GM12878 (cell line): ENCODE measurements around the gene CHPF2. TPM values are rescaled to one million over a fixed set of nuclear protein-coding genes. Genes with fewer than 3 reads are reported as not detected.
A peak's percentile ranks its signal among the peaks of the same experiment; 100 is the strongest.

Source experiments
- BACH1 ChIP-seq: fragments of 450-650 bp; IDR thresholded peaks from 2 replicates; pipeline ENCODE4 v1.6.1; 2017; ENCODE audit warnings: mild to moderate bottlenecking, borderline replicate concordance
- BHLHE40 ChIP-seq, 2 experiments: fragments of 450-650 bp in 1 of 2; IDR thresholded peaks; 2 replicates each; pipeline ENCODE4 v1.6.1; 2011 to 2017; ENCODE audit warnings: low read depth in 2 of 2, borderline replicate concordance in 1 of 2, improper control_type of control experiment in 1 of 2, low read length in 1 of 2, mild to moderate bottlenecking in 1 of 2
- CHD2 ChIP-seq: IDR thresholded peaks from 2 replicates; pipeline ENCODE4 v1.6.1; 2011; ENCODE audit warnings: low read depth, low read length, improper control_type of control experiment, borderline replicate concordance
- E4F1 ChIP-seq: fragments of 450-650 bp; IDR thresholded peaks from 2 replicates; pipeline ENCODE4 v1.6.1; 2018; ENCODE audit warnings: borderline replicate concordance, mild to moderate bottlenecking; ENCODE audit not compliant: partially characterized antibody
- HDAC6 ChIP-seq: fragments of 200-600 bp; sonication (generic); IDR thresholded peaks from one replicate; pipeline ENCODE4 v1.8.0; 2017; ENCODE audit warnings: antibody characterized with exemption; ENCODE audit not compliant: unreplicated experiment
- IKZF1 ChIP-seq: fragments of 450-650 bp; conservative IDR thresholded peaks from 2 replicates; pipeline ENCODE4 v1.6.1; 2017; ENCODE audit warnings: antibody characterized with exemption, mild to moderate bottlenecking
- MAX ChIP-seq: IDR thresholded peaks from 2 replicates; pipeline ENCODE4 v1.6.1; 2012; ENCODE audit warnings: low read depth, low read length, improper control_type of control experiment
- MEF2A ChIP-seq: IDR thresholded peaks from 2 replicates; pipeline ENCODE4 v1.6.1; 2011; ENCODE audit warnings: low read depth, mild to moderate bottlenecking, low read length, moderate library complexity; ENCODE audit not compliant: insufficient read depth
- MEF2B ChIP-seq: fragments of 450-650 bp; IDR thresholded peaks from 2 replicates; pipeline ENCODE4 v1.6.1; 2018; ENCODE audit warnings: mild to moderate bottlenecking, moderate library complexity; ENCODE audit not compliant: partially characterized antibody, poor library complexity, severe bottlenecking
- NKRF ChIP-seq: fragments of 450-650 bp; conservative IDR thresholded peaks from 2 replicates; pipeline ENCODE4 v1.6.1; 2017; ENCODE audit warnings: mild to moderate bottlenecking, moderate library complexity
- NR2C1 ChIP-seq: fragments of 450-650 bp; IDR thresholded peaks from 2 replicates; pipeline ENCODE4 v1.6.1; 2017; ENCODE audit warnings: antibody characterized with exemption, mild to moderate bottlenecking, moderate library complexity
- NR2C2 ChIP-seq: IDR thresholded peaks from 2 replicates; pipeline ENCODE4 v1.6.1; 2011; ENCODE audit warnings: borderline replicate concordance, low read depth; ENCODE audit not compliant: control insufficient read depth, insufficient read length
- PKNOX1 ChIP-seq: fragments of 450-650 bp; IDR thresholded peaks from 2 replicates; pipeline ENCODE4 v1.6.1; 2016; ENCODE audit warnings: mild to moderate bottlenecking
- RAD21 ChIP-seq: IDR thresholded peaks from 2 replicates; pipeline ENCODE4 v1.6.1; 2011; ENCODE audit warnings: mild to moderate bottlenecking, low read depth, low read length, moderate library complexity; ENCODE audit not compliant: insufficient read depth
- RB1 ChIP-seq: fragments of 450-650 bp; formaldehyde crosslinking; IDR thresholded peaks from 2 replicates; pipeline ENCODE4 v1.6.1; 2017; ENCODE audit warnings: mild to moderate bottlenecking, borderline replicate concordance
- RBBP5 ChIP-seq: fragments of 200-600 bp; sonication (generic); conservative IDR thresholded peaks from 2 replicates; pipeline ENCODE4 v1.6.1; 2016
- SIX5 ChIP-seq: IDR thresholded peaks from 2 replicates; pipeline ENCODE4 v1.6.1; 2011; ENCODE audit warnings: mild to moderate bottlenecking, low read depth, low read length, moderate library complexity; ENCODE audit not compliant: severe bottlenecking
- SKIL ChIP-seq: fragments of 450-650 bp; IDR thresholded peaks from 2 replicates; pipeline ENCODE4 v1.6.1; 2017; ENCODE audit warnings: mild to moderate bottlenecking, low read depth, inconsistent platforms; ENCODE audit not compliant: poor library complexity, severe bottlenecking
- SUZ12 ChIP-seq: fragments of 200-600 bp; sonication (generic); IDR thresholded peaks from one replicate; pipeline ENCODE4 v1.6.1; 2018; ENCODE audit warnings: antibody characterized with exemption, mild to moderate bottlenecking; ENCODE audit not compliant: unreplicated experiment
- TARDBP ChIP-seq: IDR thresholded peaks from 2 replicates; pipeline ENCODE4 v1.6.1; 2016; ENCODE audit warnings: borderline replicate concordance
- ZNF217 ChIP-seq: fragments of 450-650 bp; IDR thresholded peaks from 2 replicates; pipeline ENCODE4 v1.6.1; 2017; ENCODE audit warnings: antibody characterized with exemption, mild to moderate bottlenecking
- polyA plus RNA-seq, 11 experiments: library from polyadenylated mRNA; depleted of rRNA in 4 of 11; unstranded in 6 of 11; stranded (reverse) in 5 of 11; fragments of >200 nt; fragmentation: Nextera tagmentation in 4 of 11; fragmentation: Illumina TruSeq in 1 of 11; extraction: Ambion mirVana in 4 of 11; extraction: Trizol in 1 of 11; gene quantifications; 1 replicate in 1 of 11; 2 replicates in 10 of 11; pipeline versions ENCODE4 v1.2.1 to v1.2.3, GENCODE V29; 2011 to 2016; ENCODE audit warnings: inconsistent platforms in 2 of 11, missing spikeins in 2 of 11, low read depth in 1 of 11
- total RNA-seq, 4 experiments: library from RNA; depleted of rRNA in 3 of 4; stranded (reverse); fragments of >200 nt in 3 of 4; fragmentation: Illumina TruSeq in 1 of 4; extraction: Trizol in 1 of 4; gene quantifications; 2 replicates each; pipeline versions ENCODE4 v1.2.1 to v1.2.3, GENCODE V29; 2013 to 2021

Gene CHPF2
- total and polyA plus RNA-seq, 10 of the 15 experiments (the other 5 are each of a cell fraction or from before 2014, with no cell fraction given) = 0.23 to 33.1 (median 11.5) TPM

DNA sequence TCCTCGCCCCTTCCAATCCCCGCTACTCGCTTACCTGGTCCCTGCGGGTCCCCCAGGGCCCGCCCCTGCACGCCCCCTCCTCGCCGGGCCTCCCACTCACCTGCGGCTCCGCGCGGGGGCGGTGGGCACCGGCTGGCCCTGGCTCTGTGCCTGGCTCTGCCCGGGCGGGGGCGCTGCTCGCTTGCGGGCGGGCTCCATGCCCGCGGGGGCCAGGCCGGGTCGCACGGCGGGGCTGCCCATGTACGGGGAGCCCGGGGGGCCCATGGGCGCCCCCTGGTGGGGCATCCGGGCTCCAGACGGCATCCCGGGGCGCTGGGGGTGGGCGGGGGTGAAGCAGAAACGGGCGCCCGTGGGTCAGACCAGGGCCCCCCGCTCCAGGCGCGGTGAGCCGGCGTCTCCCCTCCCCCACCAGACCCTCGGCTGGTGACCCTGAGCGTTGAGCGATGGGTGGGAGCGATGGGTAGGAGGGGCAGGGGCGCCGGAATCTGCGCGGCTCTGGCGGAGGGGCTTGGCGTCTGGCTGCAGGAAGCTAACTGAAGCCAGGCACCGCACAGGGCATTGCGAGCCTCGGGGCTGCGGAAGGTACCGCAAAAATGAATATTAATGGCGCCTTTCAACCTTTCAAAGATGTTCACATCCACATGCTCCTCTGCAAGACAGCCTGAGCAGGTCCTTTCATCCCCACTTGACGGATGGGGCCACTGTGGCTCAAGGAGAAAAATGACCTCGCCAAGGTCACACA, 13.2 kb downstream of the CHPF2 start (continued):
- TF ChIP-seq E4F1 (no peak), BHLHE40 (IDR thresholded peaks at IDR 0.05; ENCODE audit: borderline replicate concordance in 1 of 2, low read depth in 2 of 2, low read length in 1 of 2) (peak in 1 of 2 experiments; percentile 42; a peak in 1 of 4 replicates), MEF2B (no peak), SUZ12 (no peak), CHD2 (no peak), SKIL (no peak), HDAC6 (no peak), NR2C2 (no peak), PKNOX1 (no peak), ZNF217 (no peak), BACH1 (0 out of 2 replicates have a peak, but pooled peaks have one; percentile 35), NR2C1 (no peak), SIX5 (no peak), RAD21 (0 out of 2 replicates have a peak, but pooled peaks have one; percentile 10), RB1 (no peak), MAX (no peak), RBBP5 (no peak), NKRF (0 out of 2 replicates have a peak, but pooled peaks have one; percentile 26), MEF2A (no peak), TARDBP (no peak), IKZF1 (peak; percentile 27; the same call in 1 of the 2 replicates)
